GM19351 (cell line): ENCODE results near the gene HABP4.
"Not testable (repeated sequence)": the region's sequence is repeated elsewhere in the genome, so short reads cannot be mapped to it uniquely, and the experiment has no call there.

ENCODE experiments used
- ATAC-seq: cut with Tn5 transposase; IDR thresholded peaks from one replicate; pipeline ENCODE4 v1.9.1; 2021; ENCODE audit warnings: mild to moderate bottlenecking, moderate library complexity; ENCODE audit not compliant: unreplicated experiment

HABP4 gene

GRCh38 chr9:96496368-96497116, 46.6 kb downstream of the HABP4 start:
- no peak for ATAC-seq

- ATAC-seq: no peak
Observed at GRCh38 chr9:96497117-96497399, 47.1 kb downstream of the HABP4 start.

- ATAC-seq: no peak
Observed at GRCh38 chr9:96498796-96499195, 48.8 kb downstream of the HABP4 start.

- no peak for ATAC-seq
Observed at GRCh38 chr9:96499257-96499656, 49.3 kb downstream of the HABP4 start.

- no peak for ATAC-seq
Observed at GRCh38 chr9:96500696-96501632, 51.0 kb downstream of the HABP4 start.

- no peak for ATAC-seq
Observed at GRCh38 chr9:96501633-96502538, 51.9 kb downstream of the HABP4 start.

- no peak for ATAC-seq
Observed at GRCh38 chr9:96502539-96503373, 52.8 kb downstream of the HABP4 start.

GRCh38 chr9:96503374-96503748, 53.4 kb downstream of the HABP4 start:
- ATAC-seq: not testable (repeated sequence)

GRCh38 chr9:96503918-96504317, 53.9 kb downstream of the HABP4 start:
- no peak for ATAC-seq

GRCh38 chr9:96505316-96505991, 55.5 kb downstream of the HABP4 start:
- no peak for ATAC-seq

GRCh38 chr9:96508227-96508940, 58.4 kb downstream of the HABP4 start:
- no peak for ATAC-seq

GRCh38 chr9:96509026-96509425, 59.1 kb downstream of the HABP4 start:
- no peak for ATAC-seq

GRCh38 chr9:96509848-96510247, 59.9 kb downstream of the HABP4 start:
- ATAC-seq: no peak

GRCh38 chr9:96510258-96510657, 60.3 kb downstream of the HABP4 start:
- no peak for ATAC-seq

GRCh38 chr9:96512240-96512639, 62.3 kb downstream of the HABP4 start:
- no peak for ATAC-seq

GRCh38 chr9:96513622-96514021, 63.7 kb downstream of the HABP4 start:
- ATAC-seq: no peak

GRCh38 chr9:96514108-96514799, 64.3 kb downstream of the HABP4 start:
- ATAC-seq: no peak

- no peak for ATAC-seq
Observed at GRCh38 chr9:96514800-96515158, 64.8 kb downstream of the HABP4 start.
